Cardiac muscle cell (in vitro differentiated cells and primary cell): Measurements from ENCODE around the gene PLSCR4. TPM values are rescaled to one million over a fixed set of nuclear protein-coding genes. Genes with fewer than 3 reads are reported as not detected.

Experiments used
- DNase-seq, 2 donors: peaks; one replicate each; pipeline versions ENCODE4 v3.0.0 to v3.0.0-alpha.2; 2010 to 2017; ENCODE audit warnings: low read depth in 1 of 2, low spot score in 1 of 2
- H3K27ac ChIP-seq: fragments of 200-600 bp; sonication (generic); 2 replicates; pipeline ENCODE4 v1.5.1; 2016
- H3K27me3 ChIP-seq: fragments of 200-600 bp; sonication (generic); 2 replicates; pipeline ENCODE4 v1.6.0; 2016; ENCODE audit warnings: control low read depth
- H3K36me3 ChIP-seq: fragments of 200-600 bp; sonication (generic); 2 replicates; pipeline ENCODE4 v1.5.1; 2016; ENCODE audit warnings: control low read depth
- H3K4me1 ChIP-seq: fragments of 200-600 bp; sonication (generic); 2 replicates; pipeline ENCODE4 v1.8.1; 2017; ENCODE audit warnings: low read depth, mild to moderate bottlenecking, mixed run types
- H3K4me3 ChIP-seq: fragments of 200-600 bp; sonication (generic); 2 replicates; pipeline ENCODE4 v1.5.1; 2016; ENCODE audit warnings: mild to moderate bottlenecking
- H3K9me3 ChIP-seq: fragments of 200-600 bp; sonication (generic); 2 replicates; pipeline ENCODE4 v1.5.1; 2017; ENCODE audit warnings: low read depth, mild to moderate bottlenecking, control low read depth
- CTCF ChIP-seq: IDR thresholded peaks from 2 replicates; pipeline ENCODE4 v1.5.1; 2012; ENCODE audit warnings: low read depth, mild to moderate bottlenecking, low read length
- polyA plus RNA-seq: library from polyadenylated mRNA; unstranded; fragments of >200 nt; fragmentation: Nextera tagmentation; extraction: Ambion mirVana; gene quantifications from 2 replicates; pipeline ENCODE4 v1.2.1, GENCODE V29; 2016
- total RNA-seq: library from RNA; depleted of rRNA; stranded (reverse); fragments of >200 nt; gene quantifications from 2 replicates; pipeline ENCODE4 v1.2.3, GENCODE V29; 2016

Gene PLSCR4
- total and polyA plus RNA-seq, 2 experiments from 2014 or later: 1.2 to 1.3 TPM

GRCh38 chr3:146145642-146146041 lies 105.3 kb downstream of the PLSCR4 start:
- H3K4me3 ChIP-seq: no peak overlapping the region
- H3K27me3 ChIP-seq: no peaks in the 10 kb centered on the region
- no peak for TF ChIP-seq CTCF
- no peak for DNase-seq
- peaks cover 75% of the 10 kb centered on the region for H3K4me1 ChIP-seq
- H3K9me3 ChIP-seq: no peaks in the 10 kb centered on the region
- no peaks in the 10 kb centered on the region for H3K36me3 ChIP-seq
- H3K27ac ChIP-seq: peak overlapping the region; percentile 7

- Histone ChIP-seq H3K27ac (peak overlapping the region; percentile 56), H3K4me3 (no peak overlapping the region), H3K9me3 (no peaks in the 10 kb centered on the region), H3K27me3 (no peaks in the 10 kb centered on the region), H3K4me1 (peaks cover 66% of the 10 kb centered on the region), H3K36me3 (no peaks in the 10 kb centered on the region)
- peak; percentile 26 to 59 for DNase-seq
- no peak for TF ChIP-seq CTCF
These were observed 108.1 kb downstream of the PLSCR4 start for GRCh38 chr3:146142757-146143156.

Other genes with a start within 250 kb of the PLSCR4 start
- 82.1 and 84.5 TPM in 2 replicates for gene PLOD2, start 89.9 kb downstream of the PLSCR4 start, total RNA-seq
- gene PLOD2, start 89.9 kb downstream of the PLSCR4 start, polyA plus RNA-seq: 93.7 and 108 TPM in 2 replicates
- gene PLSCR2, start 218.5 kb upstream of the PLSCR4 start, total RNA-seq: not detected in 2 replicates
- gene PLSCR2, start 218.5 kb upstream of the PLSCR4 start, polyA plus RNA-seq: not detected in 2 replicates